HCT116 (cell line): ENCODE measurements around the gene FAM53B. TPM values are rescaled to one million over a fixed set of nuclear protein-coding genes. Genes with fewer than 3 reads are reported as not detected.

Experiments
- ATAC-seq: fragments of 200-7000 bp; cut with Tn5 transposase; 2 replicates; pipeline ENCODE4 v1.9.1; 2020; ENCODE audit warnings: mild to moderate bottlenecking, moderate library complexity
- BruUV-seq: library from RNA; stranded (reverse); fragments of 400-500 nt; replicated peaks from 2 replicates; lab custom pipeline; 2021; lab: Mats Ljungman, UMichigan
- CTCF ChIA-PET: fragments of 300-600 bp; sonication (Branson Sonifier 250); formaldehyde crosslinking; loops from one replicate; lab custom pipeline; 2021; ENCODE audit warnings: antibody characterized with exemption; lab: Charles Lee
- POLR2A ChIA-PET: fragments of 300-600, 350-600 bp; sonication (Branson Sonifier 250); formaldehyde crosslinking; loops from one replicate; lab custom pipeline; 2021; ENCODE audit warnings: antibody characterized with exemption; lab: Charles Lee
- RAD21 ChIA-PET, 2 experiments: fragments of 300-600 bp; sonication (Branson Sonifier 250); formaldehyde crosslinking; loops; one replicate each; lab custom pipeline; 2023; ENCODE audit warnings: low total read pairs in 2 of 2; ENCODE audit not compliant: uncharacterized antibody in 2 of 2, unreplicated experiment in 2 of 2, low non-redundant PET in 1 of 2; lab: Charles Lee
- DNase-seq: peaks from one replicate; pipeline ENCODE4 v3.0.0-alpha.2; 2010; ENCODE audit warnings: low read depth, low spot score
- H2AFZ ChIP-seq: fragments of 200-600 bp; shearing (Covaris generic), sonication (generic); 2 replicates; pipeline ENCODE4 v1.6.1; 2017; ENCODE audit warnings: low read depth, mixed run types, mixed read lengths, antibody characterized with exemption, low read length; ENCODE audit not compliant: poor library complexity, severe bottlenecking
- H3K27ac ChIP-seq: 2 replicates; pipeline ENCODE4 v1.5.1; 2012; ENCODE audit warnings: low read depth, low read length
- H3K27me3 ChIP-seq: fragments of 200-600 bp; sonication (generic); 2 replicates; pipeline ENCODE4 v1.6.1; 2016; ENCODE audit warnings: mixed run types, low read length, mixed read lengths; ENCODE audit not compliant: insufficient read depth
- H3K36me3 ChIP-seq, 2 experiments: fragments of 200-500 bp in 1 of 2; fragments of 200-600 bp in 1 of 2; sonication (Bioruptor generic) in 1 of 2; sonication (generic) in 1 of 2; 2 replicates each; pipeline versions ENCODE4 v1.5.1 to v1.6.1; 2014 to 2016; ENCODE audit warnings: low read length in 2 of 2, inconsistent platforms in 1 of 2, mixed read lengths in 1 of 2, mixed run types in 1 of 2; ENCODE audit not compliant: insufficient read depth in 2 of 2, control insufficient read depth in 1 of 2
- H3K4me1 ChIP-seq, 2 experiments: fragments of 200-600 bp in 1 of 2; sonication (generic) in 1 of 2; 2 replicates each; pipeline versions ENCODE4 v1.5.1 to v1.6.1; 2012 to 2017; ENCODE audit warnings: low read length in 2 of 2, inconsistent platforms in 1 of 2, mild to moderate bottlenecking in 1 of 2, mixed read lengths in 1 of 2, mixed run types in 1 of 2, moderate library complexity in 1 of 2; ENCODE audit not compliant: insufficient read depth in 2 of 2, control insufficient read depth in 1 of 2
- H3K4me2 ChIP-seq: fragments of 200-600 bp; sonication (generic); 2 replicates; pipeline ENCODE4 v1.6.1; 2017; ENCODE audit warnings: mixed run types, low read length, mixed read lengths
- H3K4me3 ChIP-seq, 2 experiments: fragments of 200-600 bp in 1 of 2; sonication (generic) in 1 of 2; replicated peaks in 1 of 2; 2 replicates each; pipeline ENCODE4 v1.5.1; 2011 to 2016; ENCODE audit warnings: low read length in 2 of 2, control low read depth in 1 of 2, low read depth in 1 of 2, mild to moderate bottlenecking in 1 of 2, mixed read lengths in 1 of 2, mixed run types in 1 of 2
- H3K79me2 ChIP-seq: fragments of 200-600 bp; sonication (generic); 2 replicates; pipeline ENCODE4 v1.6.1; 2017; ENCODE audit warnings: mild to moderate bottlenecking, mixed run types, low read length, moderate library complexity, mixed read lengths; ENCODE audit not compliant: insufficient read depth
- H3K9ac ChIP-seq: fragments of 200-600 bp; sonication (generic); 2 replicates; pipeline ENCODE4 v1.6.1; 2016; ENCODE audit warnings: low read length, mixed read lengths
- H3K9me2 ChIP-seq: fragments of 200-600 bp; sonication (generic), shearing (Covaris generic); 2 replicates; pipeline ENCODE4 v1.6.1; 2017; ENCODE audit warnings: mixed run types, mild to moderate bottlenecking, moderate library complexity; ENCODE audit not compliant: insufficient read depth
- H3K9me3 ChIP-seq, 2 experiments: fragments of 200-500 bp in 1 of 2; fragments of 200-600 bp in 1 of 2; sonication (Bioruptor generic) in 1 of 2; sonication (generic) in 1 of 2; 2 replicates each; pipeline ENCODE4 v1.6.1; 2014 to 2017; ENCODE audit warnings: low read length in 2 of 2, mixed read lengths in 2 of 2, inconsistent platforms in 1 of 2, low read depth in 1 of 2, mild to moderate bottlenecking in 1 of 2, mixed run types in 1 of 2, moderate library complexity in 1 of 2; ENCODE audit not compliant: control insufficient read depth in 1 of 2, insufficient read depth in 1 of 2
- H4K20me1 ChIP-seq: fragments of 200-600 bp; sonication (generic), shearing (Covaris generic); 2 replicates; pipeline ENCODE4 v1.6.1; 2017; ENCODE audit warnings: mixed run types, mild to moderate bottlenecking, moderate library complexity; ENCODE audit not compliant: insufficient read depth
- CBX3 ChIP-seq: IDR thresholded peaks from 2 replicates; pipeline ENCODE4 v1.6.1; 2012; ENCODE audit warnings: low read depth
- CEBPB ChIP-seq: IDR thresholded peaks from 2 replicates; pipeline ENCODE4 v1.6.1; 2012; ENCODE audit warnings: low read depth
- EGR1 ChIP-seq: IDR thresholded peaks from 2 replicates; pipeline ENCODE4 v1.6.1; 2012; ENCODE audit warnings: low read depth
- ELF1 ChIP-seq: IDR thresholded peaks from 2 replicates; pipeline ENCODE4 v1.6.1; 2012; ENCODE audit warnings: low read depth, borderline replicate concordance
- EZH2 ChIP-seq: fragments of 200-600 bp; sonication (generic); IDR thresholded peaks from 2 replicates; pipeline ENCODE4 v1.6.1; 2017; ENCODE audit warnings: antibody characterized with exemption, mixed run types
- EZH2phosphoT487 ChIP-seq: fragments of 200-600 bp; IDR thresholded peaks from 2 replicates; pipeline ENCODE4 v1.6.1; 2018; ENCODE audit warnings: antibody characterized with exemption, borderline replicate concordance
- MAX ChIP-seq: IDR thresholded peaks from 2 replicates; pipeline ENCODE4 v1.6.1; 2012
- POLR2AphosphoS5 ChIP-seq: IDR thresholded peaks from 2 replicates; pipeline ENCODE4 v1.6.1; 2011; ENCODE audit warnings: mild to moderate bottlenecking, low read depth, low read length, moderate library complexity
- RAD21 ChIP-seq: IDR thresholded peaks from 2 replicates; pipeline ENCODE4 v1.6.1; 2012; ENCODE audit warnings: low read depth, mild to moderate bottlenecking
- REST ChIP-seq: IDR thresholded peaks from 2 replicates; pipeline ENCODE4 v1.6.1; 2012; ENCODE audit warnings: low read depth
- SIN3A ChIP-seq: IDR thresholded peaks from 2 replicates; pipeline ENCODE4 v1.6.1; 2012; ENCODE audit warnings: low read depth
- SRF ChIP-seq: IDR thresholded peaks from 2 replicates; pipeline ENCODE4 v1.6.1; 2012; ENCODE audit warnings: low read depth
- TCF7L2 ChIP-seq: IDR thresholded peaks from 2 replicates; pipeline ENCODE4 v1.7.0; 2011; ENCODE audit warnings: borderline replicate concordance, inconsistent platforms; ENCODE audit not compliant: insufficient read depth, insufficient read length; ENCODE audit errors: extremely low read depth
- YY1 ChIP-seq: IDR thresholded peaks from 2 replicates; pipeline ENCODE4 v1.6.1; 2011; ENCODE audit warnings: low read length, low read depth, moderate library complexity, mild to moderate bottlenecking; ENCODE audit not compliant: insufficient replicate concordance; ENCODE audit errors: extremely low read depth
- ZBTB33 ChIP-seq: IDR thresholded peaks from 2 replicates; pipeline ENCODE4 v1.6.1; 2011; ENCODE audit warnings: mild to moderate bottlenecking, low read length, moderate library complexity; ENCODE audit not compliant: insufficient replicate concordance; ENCODE audit errors: extremely low read depth
- ZFX ChIP-seq: fragments of 450-650 bp; IDR thresholded peaks from 2 replicates; pipeline ENCODE4 v1.6.1; 2017
- ZNF274 ChIP-seq: fragments of 200-500 bp; sonication (Bioruptor generic); IDR thresholded peaks from 2 replicates; pipeline ENCODE4 v1.6.1; 2014; ENCODE audit warnings: mild to moderate bottlenecking, low read depth, low read length, inconsistent platforms
- intact Hi-C: fragments of 100-400 bp; cut with micrococcal nuclease; formaldehyde crosslinking; loops from 2 replicates; pipeline ENCODE4 v1.10.0; 2022
- total RNA-seq: library from RNA; stranded (reverse); gene quantifications from one replicate; pipeline ENCODE4 v1.2.1, GENCODE V29; 2021; ENCODE audit not compliant: unreplicated experiment

Gene FAM53B
- total RNA-seq, 1 experiment from 2014 or later, result 19.6 TPM

- DNase-seq (no peak), ATAC-seq (no peak)
- Histone ChIP-seq H3K79me2 (no peaks in the 10 kb centered on the region; the same call in 1 of the 2 replicates), H3K27ac (no peak overlapping the region), H3K36me3 (no peaks in the 10 kb centered on the region), H4K20me1 (no peaks in the 10 kb centered on the region), H3K4me3 (no peak overlapping the region), H2AFZ (no peak overlapping the region), H3K9me3 (no peaks in the 10 kb centered on the region), H3K9ac (no peak overlapping the region), H3K9me2 (no peaks in the 10 kb centered on the region), H3K4me2 (no peak overlapping the region), H3K4me1 (peaks cover 7 to 34% of the 10 kb centered on the region in 2 experiments; a peak in 3 of 4 replicates)
- RAD21 ChIA-PET, result no interaction called here
- POLR2A ChIA-PET, result no interaction called here
- intact Hi-C loops, result no loop called here
- CTCF ChIA-PET, result interaction anchor here (5.0 kb wide), 1 partner anchor 19 kb away, joined by 25 read pairs; no protein-coding TSS in a partner anchor
- no TSS peak for BruUV-seq
- TF ChIP-seq SIN3A (no peak), EGR1 (no peak), ZFX (no peak), EZH2 (no peak), ELF1 (no peak), REST (no peak), POLR2AphosphoS5 (no peak), ZBTB33 (no peak), YY1 (no peak), TCF7L2 (no peak), ZNF274 (no peak), RAD21 (no peak), CBX3 (no peak), SRF (no peak), MAX (no peak), CEBPB (no peak), EZH2phosphoT487 (no peak)
- TF ChIP-seq, all 23 proteins: peak for 0
- H3K27me3 ChIP-seq, result no peaks in the 10 kb centered on the region
Observed at GRCh38 chr10:124721330-124722045, 22.7 kb downstream of the FAM53B start.
